Thyroid gland (tissue), 4 donors: Measurements from ENCODE around the gene CALCOCO2. TPM values are rescaled to one million over a fixed set of nuclear protein-coding genes. Genes with fewer than 3 reads are reported as not detected.
"Not testable (repeated sequence)": the region's sequence is repeated elsewhere in the genome, so short reads cannot be mapped to it uniquely, and the experiment has no call there.

Source experiments
- DNase-seq, 2 donors: peaks; one replicate each; pipeline ENCODE4 v3.0.0-alpha.2; 2019
- H3K27ac ChIP-seq, 3 donors: fragments of 200-600 bp; sonication (generic); 1 replicate in 2 of 3; 2 replicates in 1 of 3; pipeline ENCODE4 v1.5.1; 2016 to 2019; ENCODE audit warnings: mild to moderate bottlenecking in 1 of 3, moderate library complexity in 1 of 3
- H3K27me3 ChIP-seq: fragments of 200-600 bp; sonication (generic); one replicate; pipeline ENCODE4 v1.5.1; 2019
- H3K36me3 ChIP-seq, 2 donors: fragments of 200-600 bp; sonication (generic); one replicate each; pipeline ENCODE4 v1.5.1; 2016 to 2019
- H3K4me1 ChIP-seq, 2 donors: fragments of 200-600 bp; sonication (generic); one replicate each; pipeline ENCODE4 v1.5.1; 2017 to 2019
- H3K4me3 ChIP-seq, 3 donors: fragments of 200-600 bp; sonication (generic); replicated peaks in 1 of 3; 1 replicate in 2 of 3; 2 replicates in 1 of 3; pipeline ENCODE4 v1.5.1; 2016; ENCODE audit warnings: mild to moderate bottlenecking in 1 of 3
- H3K9me3 ChIP-seq: fragments of 200-600 bp; sonication (generic); one replicate; pipeline ENCODE4 v1.5.1; 2017
- POLR2A ChIP-seq, 2 donors: fragments of 450-650 bp; IDR thresholded peaks; one replicate each; pipeline ENCODE4 v1.6.1; 2017; ENCODE audit warnings: antibody characterized with exemption in 2 of 2, mild to moderate bottlenecking in 2 of 2, moderate library complexity in 1 of 2
- WGBS, 2 donors: methylation state at CpG; one replicate each; pipeline ENCODE4 v1.1.5; 2017; 5-methylcytosine and 5-hydroxymethylcytosine counted together
- intact Hi-C: fragments of 100-400 bp; cut with DNase I; formaldehyde crosslinking; loops from one replicate; pipeline ENCODE4 v1.15.1; 2023
- total RNA-seq, 4 donors: library from RNA; depleted of rRNA; stranded (reverse); fragments of >200 nt; gene quantifications; one replicate each; pipeline ENCODE4 v1.2.3, GENCODE V29; 2016
- TF ChIP-seq, protein P1 (sequence below), 6 experiments: fragments of 200-600 bp in 3 of 6; fragments of 450-650 bp in 3 of 6; sonication (generic) in 3 of 6; IDR thresholded peaks; one replicate each; pipeline ENCODE4 v1.5.1; 2016 to 2019; ENCODE audit warnings: antibody characterized with exemption in 6 of 6, mild to moderate bottlenecking in 2 of 6, inconsistent platforms in 1 of 6, moderate library complexity in 1 of 6

Gene CALCOCO2
- total RNA-seq, 4 donors from 2014 or later: 111 to 163 (median 139) TPM

DNA sequence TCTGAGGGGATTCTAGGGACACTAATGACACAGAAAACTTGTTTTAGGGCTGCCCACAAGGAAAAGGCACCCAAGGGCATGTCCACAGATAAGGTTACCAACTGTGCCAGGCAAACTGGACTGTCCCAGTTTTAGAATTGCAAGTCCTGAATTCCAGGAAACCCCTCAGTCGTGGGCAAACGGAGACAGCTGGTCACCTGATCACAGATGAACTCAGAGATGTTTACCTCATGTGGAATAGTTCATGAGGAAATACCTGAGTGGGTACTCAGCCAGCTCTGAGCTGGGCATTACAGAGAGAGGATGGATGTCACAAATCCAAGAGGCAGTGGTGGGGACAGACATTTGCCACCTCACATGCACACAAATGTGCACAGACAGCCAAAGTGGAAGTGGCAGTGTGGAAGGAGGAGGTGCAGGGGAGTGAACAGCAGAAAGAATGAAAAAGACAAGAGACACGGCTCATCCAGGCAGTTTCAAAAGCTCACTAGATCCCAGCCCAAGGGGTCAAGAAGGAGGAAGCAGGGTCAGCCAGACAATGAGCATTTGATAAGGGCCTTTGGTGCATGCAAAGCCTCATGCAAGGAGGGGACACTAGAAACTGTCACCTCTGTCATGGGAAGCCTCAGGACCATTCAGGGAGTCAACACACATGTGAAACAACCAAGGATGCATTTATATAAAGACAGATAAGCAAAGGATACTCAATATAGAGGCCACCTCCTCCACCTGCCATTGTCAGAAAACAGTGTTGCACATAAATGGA lies 38.6 kb upstream of the CALCOCO2 start:
- Histone ChIP-seq H3K27ac (no peak overlapping the region), H3K36me3 (no peaks in the 10 kb centered on the region), H3K4me1 (peaks cover 0 to 7% of the 10 kb centered on the region in 2 donors), H3K4me3 (no peak overlapping the region), H3K9me3 (no peaks in the 10 kb centered on the region), H3K27me3 (no peaks in the 10 kb centered on the region)
- peak in 1 of 2 donors; percentile 35 for DNase-seq
- 28 to 46% methylated on average over 3 of the region's 3 CpGs for WGBS, 2 donors
- intact Hi-C loops: loop anchor here (5.0 kb wide), 1 partner anchor 65 kb away; the partner anchor contains the start of gene HOXB13
- no peak for TF ChIP-seq POLR2A (IDR thresholded peaks at IDR 0.05)
- TF ChIP-seq, protein P1, sequence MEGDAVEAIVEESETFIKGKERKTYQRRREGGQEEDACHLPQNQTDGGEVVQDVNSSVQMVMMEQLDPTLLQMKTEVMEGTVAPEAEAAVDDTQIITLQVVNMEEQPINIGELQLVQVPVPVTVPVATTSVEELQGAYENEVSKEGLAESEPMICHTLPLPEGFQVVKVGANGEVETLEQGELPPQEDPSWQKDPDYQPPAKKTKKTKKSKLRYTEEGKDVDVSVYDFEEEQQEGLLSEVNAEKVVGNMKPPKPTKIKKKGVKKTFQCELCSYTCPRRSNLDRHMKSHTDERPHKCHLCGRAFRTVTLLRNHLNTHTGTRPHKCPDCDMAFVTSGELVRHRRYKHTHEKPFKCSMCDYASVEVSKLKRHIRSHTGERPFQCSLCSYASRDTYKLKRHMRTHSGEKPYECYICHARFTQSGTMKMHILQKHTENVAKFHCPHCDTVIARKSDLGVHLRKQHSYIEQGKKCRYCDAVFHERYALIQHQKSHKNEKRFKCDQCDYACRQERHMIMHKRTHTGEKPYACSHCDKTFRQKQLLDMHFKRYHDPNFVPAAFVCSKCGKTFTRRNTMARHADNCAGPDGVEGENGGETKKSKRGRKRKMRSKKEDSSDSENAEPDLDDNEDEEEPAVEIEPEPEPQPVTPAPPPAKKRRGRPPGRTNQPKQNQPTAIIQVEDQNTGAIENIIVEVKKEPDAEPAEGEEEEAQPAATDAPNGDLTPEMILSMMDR (IDR thresholded peaks at IDR 0.05): no peak

DNA sequence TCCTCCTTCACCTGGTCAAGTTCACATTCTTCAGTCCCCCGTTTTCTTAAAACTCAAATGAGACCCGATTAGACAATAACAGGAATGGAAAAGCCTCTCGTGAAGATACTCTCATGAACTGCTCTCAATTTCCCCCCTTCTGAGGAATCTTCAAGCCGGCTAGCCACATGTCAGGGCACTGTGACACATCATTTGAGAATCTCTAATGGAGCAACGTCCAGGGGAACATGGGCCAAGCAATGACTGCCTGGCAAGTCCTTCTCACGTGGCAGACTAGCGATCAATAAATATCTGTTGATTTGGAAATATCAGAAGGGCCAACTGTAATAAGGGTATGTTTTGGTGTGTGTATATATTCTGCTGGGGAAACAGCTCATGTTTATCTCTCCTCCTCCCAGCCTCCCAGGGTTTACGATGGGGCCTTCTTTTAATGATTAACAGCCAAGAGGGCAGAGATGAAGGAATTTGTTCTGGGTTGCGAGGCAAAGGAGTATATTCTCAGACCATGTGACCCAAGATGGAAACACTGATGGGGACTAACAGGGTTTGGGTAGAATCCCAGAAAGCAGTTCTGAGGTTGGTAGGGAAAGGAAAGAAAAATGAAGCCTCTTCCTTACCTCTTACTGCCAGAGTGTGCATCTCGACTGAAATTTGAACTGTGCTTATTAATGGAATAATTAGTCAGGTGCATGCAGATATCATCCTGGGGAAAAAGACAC lies 35.2 kb upstream of the CALCOCO2 start:
- DNase-seq: no peak
- Histone ChIP-seq H3K4me1 (peaks cover 2 to 8% of the 10 kb centered on the region in 2 donors), H3K9me3 (no peaks in the 10 kb centered on the region), H3K4me3 (no peak overlapping the region), H3K27ac (no peak overlapping the region), H3K36me3 (no peaks in the 10 kb centered on the region), H3K27me3 (no peaks in the 10 kb centered on the region)
- intact Hi-C loops: no loop called here
- TF ChIP-seq, protein P1 (IDR thresholded peaks at IDR 0.05): no peak
- TF ChIP-seq POLR2A (IDR thresholded peaks at IDR 0.05): no peak
- WGBS, 2 donors: 77 to 85% methylated on average over 10 of the region's 10 CpGs

DNA sequence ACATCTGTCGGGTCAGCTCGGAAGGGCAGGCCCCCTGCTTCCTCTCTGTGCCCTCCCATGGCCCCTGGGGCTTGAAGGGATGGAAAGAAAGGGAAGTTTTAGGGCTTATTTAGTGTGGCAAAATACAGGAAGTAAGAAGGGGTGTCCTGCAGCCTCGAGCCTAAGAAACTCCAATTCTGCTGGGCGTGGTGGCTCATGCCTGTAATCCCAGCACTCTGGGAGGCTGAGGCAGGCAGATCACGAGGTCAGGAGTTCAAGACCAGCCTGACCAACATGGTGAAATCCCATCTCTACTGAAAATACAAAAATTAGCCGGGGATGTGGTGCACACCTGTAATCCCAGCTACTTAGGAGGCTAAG lies 34.7 kb upstream of the CALCOCO2 start:
- not testable (repeated sequence) for DNase-seq

DNA sequence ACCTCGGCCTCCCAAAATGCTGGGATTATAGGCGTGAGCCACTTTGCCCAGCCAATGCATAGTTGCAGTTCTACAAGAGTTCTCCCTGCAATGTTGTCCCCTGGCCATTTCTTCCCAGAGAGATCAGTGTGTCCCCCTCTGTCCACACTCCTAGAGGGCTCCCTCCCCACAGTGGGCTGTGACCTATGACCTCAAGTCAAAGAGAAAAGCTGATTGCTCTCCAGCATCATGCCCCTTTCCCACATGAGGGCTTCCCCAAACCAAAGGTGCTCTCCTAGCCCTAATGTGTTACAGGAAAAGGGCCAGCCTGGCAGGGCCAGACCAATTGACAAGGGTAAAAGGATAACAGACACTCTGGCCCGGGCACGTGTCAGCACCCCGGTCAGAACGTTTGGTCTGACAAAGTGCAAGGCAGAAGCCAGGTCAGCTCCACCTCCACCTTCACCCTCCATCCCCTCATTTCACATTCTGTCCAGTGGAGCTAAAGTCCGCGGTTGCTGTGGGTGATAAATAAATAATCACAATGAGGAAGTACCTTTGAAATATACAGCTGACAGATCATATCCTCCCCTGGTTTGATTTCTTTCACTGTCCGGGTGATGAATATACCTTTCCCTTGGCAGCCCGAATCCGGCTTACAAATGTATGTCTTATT lies 31.6 kb upstream of the CALCOCO2 start:
- Histone ChIP-seq H3K4me3 (no peak overlapping the region), H3K9me3 (no peaks in the 10 kb centered on the region), H3K27ac (no peak overlapping the region), H3K27me3 (no peaks in the 10 kb centered on the region), H3K4me1 (peaks cover 9 to 13% of the 10 kb centered on the region in 2 donors), H3K36me3 (no peaks in the 10 kb centered on the region)
- WGBS, 2 donors: 70 to 81% methylated on average over 9 of the region's 11 CpGs
- TF ChIP-seq, protein P1 (IDR thresholded peaks at IDR 0.05): no peak
- no peak for TF ChIP-seq POLR2A (IDR thresholded peaks at IDR 0.05)
- no peak for DNase-seq
- intact Hi-C loops: no loop called here

More for the DNA sequence above, 34.7 kb upstream of the CALCOCO2 start:
- intact Hi-C loops, H3K27ac ChIP-seq, H3K27me3 ChIP-seq, H3K9me3 ChIP-seq, H3K36me3 ChIP-seq, H3K4me1 ChIP-seq, H3K4me3 ChIP-seq: not testable (repeated sequence)
- 75 to 83% methylated on average over 6 of the region's 6 CpGs for WGBS, 2 donors

DNA sequence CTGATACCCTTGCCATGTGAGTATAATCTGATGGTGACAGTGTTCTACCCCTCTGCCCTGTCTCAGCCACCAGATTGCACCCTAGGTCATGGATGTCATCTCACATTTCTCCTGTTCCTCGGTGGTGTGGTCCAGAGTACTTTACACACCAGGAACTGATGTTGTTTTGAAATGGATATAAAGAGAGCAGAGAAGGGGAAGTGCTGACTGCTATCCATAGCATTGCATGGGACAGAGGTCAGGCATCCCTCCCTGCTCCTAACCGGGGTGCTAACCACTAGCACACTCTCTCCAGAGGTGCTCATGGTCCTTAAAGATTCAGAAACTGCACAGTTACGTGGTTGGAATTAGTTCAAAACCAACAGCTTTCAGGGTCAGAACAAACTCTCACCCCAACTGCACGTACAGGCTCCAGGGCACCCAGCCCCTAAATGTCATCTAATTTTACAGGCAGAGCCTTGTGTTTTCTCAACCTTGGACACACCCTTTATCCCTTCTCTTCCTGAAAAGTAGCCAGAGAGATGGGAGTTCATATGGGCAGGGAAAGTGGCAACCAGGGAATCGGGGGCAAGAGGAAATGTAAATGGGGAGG lies 30.1 kb upstream of the CALCOCO2 start:
- H3K4me1 ChIP-seq: peaks cover 9 to 13% of the 10 kb centered on the region in 2 donors
- TF ChIP-seq, protein P1 (IDR thresholded peaks at IDR 0.05): no peak
- no peak for TF ChIP-seq POLR2A (IDR thresholded peaks at IDR 0.05)
- no peak for DNase-seq
- no peaks in the 10 kb centered on the region for H3K9me3 ChIP-seq
- no peak overlapping the region for H3K27ac ChIP-seq
- WGBS, 2 donors: 24 to 30% methylated on average over 5 of the region's 5 CpGs
- no peaks in the 10 kb centered on the region for H3K36me3 ChIP-seq
- H3K27me3 ChIP-seq: no peaks in the 10 kb centered on the region
- no peak overlapping the region for H3K4me3 ChIP-seq
- intact Hi-C loops: no loop called here
